Caki2 (cell line): ENCODE measurements around the gene ROBO2. TPM values are rescaled to one million over a fixed set of nuclear protein-coding genes. Genes with fewer than 3 reads are reported as not detected.

Experiments
- DNase-seq: peaks from one replicate; pipeline ENCODE4 v3.0.0-alpha.2; 2015; ENCODE audit warnings: low read depth
- in situ Hi-C: cut with HindIII; loops from 2 replicates; pipeline ENCODE4 v1.10.0; 2016; ENCODE audit warnings: low sequenced_read_pairs, low pct_unique_long_range_greater_than_20kb, mixed read lengths
- total RNA-seq: library from RNA; depleted of rRNA; stranded (reverse); fragments of >200 nt; shearing (Covaris generic); gene quantifications from 2 replicates; pipeline ENCODE4 v1.2.3, GENCODE V29; 2014; ENCODE audit warnings: low replicate concordance; rRNA removed

ROBO2 gene
- 8.9 and 13.8 TPM in 2 replicates for total RNA-seq

GRCh38 chr3:77039606-77040171, at the start of gene ROBO2:
Gene ROBO2 (plus strand): TSS chr3:77040099. CDS start chr3:77040786, 687 bp downstream.
- peak; percentile 14 for DNase-seq
- in situ Hi-C loops: no loop called here

- in situ Hi-C loops: no loop called here
- no peak for DNase-seq
These were observed 49.3 kb upstream of the ROBO2 start for GRCh38 chr3:76990606-76991005.

- in situ Hi-C loops: no loop called here
- DNase-seq: no peak
These were observed 48.7 kb upstream of the ROBO2 start for GRCh38 chr3:76991165-76991564.

- DNase-seq: no peak
- in situ Hi-C loops: no loop called here
These were observed 42.2 kb upstream of the ROBO2 start for GRCh38 chr3:76997733-76998132.

- peak; percentile 35 for DNase-seq
These were observed 41.3 kb upstream of the ROBO2 start for GRCh38 chr3:76998555-76998954.

GRCh38 chr3:77001062-77001701, 38.7 kb upstream of the ROBO2 start:
- no peak for DNase-seq
- in situ Hi-C loops: no loop called here

More at GRCh38 chr3:76998555-76998954, 41.3 kb upstream of the ROBO2 start:
- in situ Hi-C loops: no loop called here

GRCh38 chr3:77014226-77014625, 25.7 kb upstream of the ROBO2 start:
- no peak for DNase-seq
- in situ Hi-C loops: no loop called here

GRCh38 chr3:77025471-77025870, 14.4 kb upstream of the ROBO2 start:
- no peak for DNase-seq
- in situ Hi-C loops: no loop called here

- in situ Hi-C loops: no loop called here
- DNase-seq: no peak
These were observed 12.8 kb upstream of the ROBO2 start for GRCh38 chr3:77026904-77027634.

GRCh38 chr3:77028005-77028404, 11.9 kb upstream of the ROBO2 start:
- in situ Hi-C loops: no loop called here
- no peak for DNase-seq

- in situ Hi-C loops: no loop called here
- peak; percentile 68 for DNase-seq
These were observed 1.4 kb upstream of the ROBO2 start for GRCh38 chr3:77038468-77038929.

GRCh38 chr3:77038930-77039605, 831 bp upstream of the ROBO2 start:
- DNase-seq: peak; percentile 27
- in situ Hi-C loops: no loop called here

GRCh38 chr3:77040216-77040615, 317 bp downstream of the ROBO2 start:
- DNase-seq: no peak
- in situ Hi-C loops: no loop called here

GRCh38 chr3:77040926-77041722, 1.2 kb downstream of the ROBO2 start:
- DNase-seq: no peak
- in situ Hi-C loops: no loop called here

- in situ Hi-C loops: no loop called here
- DNase-seq: no peak
These were observed 1.9 kb downstream of the ROBO2 start for GRCh38 chr3:77041811-77042210.

- in situ Hi-C loops: no loop called here
- no peak for DNase-seq
These were observed 2.4 kb downstream of the ROBO2 start for GRCh38 chr3:77042343-77042742.

- DNase-seq: no peak
- in situ Hi-C loops: no loop called here
These were observed 3.0 kb downstream of the ROBO2 start for GRCh38 chr3:77042882-77043281.

- in situ Hi-C loops: no loop called here
- no peak for DNase-seq
These were observed 5.8 kb downstream of the ROBO2 start for GRCh38 chr3:77045686-77046085.
